ENCODE data around the gene PSMD14. TPM values are rescaled to one million over a fixed set of nuclear protein-coding genes. Genes with fewer than 3 reads are reported as not detected.

The PSMD14 gene
- total RNA-seq, 1 experiment from 2014 or later = 83.7 TPM

- Histone ChIP-seq H3K18ac (ENCODE audit: insufficient read length, low read depth, low read length) (no peak overlapping the region), H2BK12ac (ENCODE audit: insufficient read length, low read depth, low read length) (no peak overlapping the region), H3K27ac (ENCODE audit: insufficient read length, low read depth, low read length) (no peak overlapping the region), H4K20me1 (ENCODE audit: control insufficient read depth, insufficient read depth, insufficient read length) (no peaks in the 10 kb centered on the region), H3K14ac (ENCODE audit: insufficient read depth, low read length) (no peak overlapping the region), H2BK5ac (ENCODE audit: insufficient read length, low read length) (no peak overlapping the region), H2AFZ (ENCODE audit: low read length) (no peak overlapping the region), H3K4me2 (ENCODE audit: insufficient read depth, insufficient read length, low read length) (no peak overlapping the region), H4K5ac (ENCODE audit: insufficient read length, low read depth, low read length) (no peak overlapping the region), H2BK15ac (ENCODE audit: low read depth, low read length) (no peak overlapping the region), H2BK120ac (ENCODE audit: low read depth, low read length, poor library complexity, severe bottlenecking) (no peak overlapping the region), H3K4ac (ENCODE audit: low read depth, low read length) (no peak overlapping the region), H3K9ac (ENCODE audit: extremely low read depth, insufficient read length, low read length) (no peak overlapping the region), H3K23me2 (ENCODE audit: insufficient read length, low read depth, low read length, poor library complexity, severe bottlenecking) (peaks cover 4% of the 10 kb centered on the region), H3K27me3 (ENCODE audit: insufficient read depth, low read length) (peaks cover 4% of the 10 kb centered on the region; the same call in 1 of the 2 replicates), H3K9me3 (ENCODE audit: control insufficient read depth, low read depth, low read length) (no peaks in the 10 kb centered on the region), H3K79me1 (ENCODE audit: insufficient read depth, low read depth, low read length, poor library complexity, severe bottlenecking) (no peaks in the 10 kb centered on the region), H2AK5ac (ENCODE audit: insufficient read length, low read length) (no peak overlapping the region), H4K91ac (ENCODE audit: insufficient read length, low read depth, low read length) (no peak overlapping the region), H4K8ac (replicated peaks; ENCODE audit: insufficient read length, low read depth, low read length) (no peak overlapping the region), H3K56ac (ENCODE audit: insufficient read length, low read depth, low read length) (no peak overlapping the region), H3K4me1 (ENCODE audit: insufficient read depth, low read length) (peaks cover 5% of the 10 kb centered on the region; the same call in 1 of the 2 replicates), H2BK20ac (ENCODE audit: low read depth, low read length, poor library complexity, severe bottlenecking) (no peak overlapping the region), H3K79me2 (ENCODE audit: insufficient read depth, low read length) (no peaks in the 10 kb centered on the region), H3K23ac (ENCODE audit: insufficient read length, low read depth, low read length) (no peak overlapping the region), H3T11ph (ENCODE audit: low read length) (no peak overlapping the region)
- Mint-ChIP-seq H3K4me1 (peaks cover 8 to 14% of the 10 kb centered on the region in 2 experiments), H3K4me3 (no peak overlapping the region), H3K27me3 (ENCODE audit: low read depth) (peaks cover 26% of the 10 kb centered on the region), H3K9me3 (no peaks in the 10 kb centered on the region), H3K27ac (no peak overlapping the region), H3K36me3 (ENCODE audit: insufficient read depth in 1 of 3, low read depth in 3 of 3) (peaks cover 0 to 9% (median 4%) of the 10 kb centered on the region in 3 experiments; a peak in 1 of 7 replicates)
- WGBS (ENCODE audit: extremely low coverage, insufficient read length, low lambda C conversion rate) = no CpG with 5 or more reads among the region's 1 CpG
- TF ChIP-seq, protein P1, sequence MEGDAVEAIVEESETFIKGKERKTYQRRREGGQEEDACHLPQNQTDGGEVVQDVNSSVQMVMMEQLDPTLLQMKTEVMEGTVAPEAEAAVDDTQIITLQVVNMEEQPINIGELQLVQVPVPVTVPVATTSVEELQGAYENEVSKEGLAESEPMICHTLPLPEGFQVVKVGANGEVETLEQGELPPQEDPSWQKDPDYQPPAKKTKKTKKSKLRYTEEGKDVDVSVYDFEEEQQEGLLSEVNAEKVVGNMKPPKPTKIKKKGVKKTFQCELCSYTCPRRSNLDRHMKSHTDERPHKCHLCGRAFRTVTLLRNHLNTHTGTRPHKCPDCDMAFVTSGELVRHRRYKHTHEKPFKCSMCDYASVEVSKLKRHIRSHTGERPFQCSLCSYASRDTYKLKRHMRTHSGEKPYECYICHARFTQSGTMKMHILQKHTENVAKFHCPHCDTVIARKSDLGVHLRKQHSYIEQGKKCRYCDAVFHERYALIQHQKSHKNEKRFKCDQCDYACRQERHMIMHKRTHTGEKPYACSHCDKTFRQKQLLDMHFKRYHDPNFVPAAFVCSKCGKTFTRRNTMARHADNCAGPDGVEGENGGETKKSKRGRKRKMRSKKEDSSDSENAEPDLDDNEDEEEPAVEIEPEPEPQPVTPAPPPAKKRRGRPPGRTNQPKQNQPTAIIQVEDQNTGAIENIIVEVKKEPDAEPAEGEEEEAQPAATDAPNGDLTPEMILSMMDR (conservative IDR thresholded peaks at IDR 0.05) = no peak
- no peak for DNase-seq
Measured at GRCh38 chr2:161409308-161409907, 101.2 kb downstream of the PSMD14 start.
